HepG2 (cell line): ENCODE measurements around the gene CPXM1. TPM values are rescaled to one million over a fixed set of nuclear protein-coding genes. Genes with fewer than 3 reads are reported as not detected.

Experiments used
- ATAC-seq: fragments of 200-7000 bp; cut with Tn5 transposase; 3 replicates; pipeline ENCODE4 v1.9.1; 2020; ENCODE audit warnings: mild to moderate bottlenecking, moderate library complexity
- BruUV-seq: library from RNA; stranded (reverse); fragments of 400-500 nt; replicated peaks from 2 replicates; lab custom pipeline; 2021; lab: Mats Ljungman, UMichigan
- CTCF ChIA-PET: fragments of 300-600 bp; formaldehyde crosslinking; extraction: SDS; loops from one replicate; lab custom pipeline; 2021; ENCODE audit warnings: low total read pairs, inconsistent platforms, low intra/inter-chr PET ratio; lab: Yijun Ruan, JAX
- POLR2A ChIA-PET: fragments of 350-600 bp; sonication (Branson Sonifier 250); formaldehyde crosslinking; loops from one replicate; lab custom pipeline; 2020; ENCODE audit warnings: antibody characterized with exemption, inconsistent platforms; lab: Yijun Ruan, JAX
- DNase-seq: peaks from one replicate; pipeline ENCODE4 v3.0.0-alpha.2; 2015; ENCODE audit warnings: low spot score
- FAIRE-seq: peaks from 3 replicates; lab custom pipeline; 2011; peaks lifted over from hg19 to GRCh38; lab: Jason Lieb, UNC
- H2AFZ ChIP-seq: one replicate; pipeline ENCODE4 v1.6.1; 2011; ENCODE audit warnings: low read length, inconsistent platforms
- H3K27ac ChIP-seq: fragments of 300-600 bp; 3 replicates; pipeline ENCODE4 v1.8.0; 2011; ENCODE audit warnings: mixed run types, mild to moderate bottlenecking, mixed read lengths, low read length, inconsistent platforms; ENCODE audit not compliant: insufficient read depth; ENCODE audit errors: extremely low read length
- H3K27me3 ChIP-seq, 2 experiments: fragments of 200-600 bp in 1 of 2; 2 replicates in 1 of 2; 3 replicates in 1 of 2; pipeline versions ENCODE4 v1.6.0 to v1.8.0; 2011; ENCODE audit warnings: low read length in 2 of 2, mild to moderate bottlenecking in 2 of 2, moderate library complexity in 2 of 2, inconsistent platforms in 1 of 2; ENCODE audit not compliant: insufficient read depth in 2 of 2, control insufficient read depth in 1 of 2
- H3K36me3 ChIP-seq, 2 experiments: fragments of 200-600 bp in 1 of 2; replicated peaks in 1 of 2; 2 replicates in 1 of 2; 3 replicates in 1 of 2; pipeline versions ENCODE4 v1.5.1 to v1.8.0; 2011; ENCODE audit warnings: low read length in 2 of 2, inconsistent platforms in 1 of 2; ENCODE audit not compliant: insufficient read depth in 2 of 2, control insufficient read depth in 1 of 2
- H3K4me1 ChIP-seq: 2 replicates; pipeline ENCODE4 v1.5.1; 2012; ENCODE audit warnings: low read length, inconsistent platforms; ENCODE audit not compliant: insufficient read depth
- H3K4me2 ChIP-seq: 2 replicates; pipeline ENCODE4 v1.6.0; 2011; ENCODE audit warnings: low read depth, low read length, inconsistent platforms
- H3K4me3 ChIP-seq, 3 experiments: fragments of 200-600 bp in 1 of 3; sonication (generic), shearing (Covaris generic) in 1 of 3; replicated peaks in 1 of 3; 2 replicates each; pipeline ENCODE4 v1.5.1; 2011 to 2016; ENCODE audit warnings: low read length in 3 of 3, inconsistent platforms in 2 of 3, low read depth in 2 of 3, mild to moderate bottlenecking in 2 of 3, control low read depth in 1 of 3, mixed read lengths in 1 of 3; ENCODE audit not compliant: insufficient read depth in 1 of 3
- H3K79me2 ChIP-seq: one replicate; pipeline ENCODE4 v1.6.1; 2011; ENCODE audit warnings: low read length, inconsistent platforms; ENCODE audit not compliant: insufficient read depth
- H3K9ac ChIP-seq: 2 replicates; pipeline ENCODE4 v1.6.0; 2011; ENCODE audit warnings: mild to moderate bottlenecking, low read depth, low read length, inconsistent platforms; ENCODE audit not compliant: insufficient read depth
- H3K9me3 ChIP-seq: 2 replicates; pipeline ENCODE4 v1.5.1; 2012; ENCODE audit warnings: mild to moderate bottlenecking, low read length
- H4K20me1 ChIP-seq: 2 replicates; pipeline ENCODE4 v1.6.0; 2011; ENCODE audit warnings: inconsistent platforms, mild to moderate bottlenecking, low read length, moderate library complexity; ENCODE audit not compliant: insufficient read depth
- ARID3A ChIP-seq: IDR thresholded peaks from 2 replicates; pipeline ENCODE4 v1.6.1; 2012; ENCODE audit warnings: low read depth, low read length, improper control_type of control experiment
- ARNTL ChIP-seq: sonication (generic); formaldehyde crosslinking; IDR thresholded peaks from 2 replicates; pipeline ENCODE4 v1.4.0; 2020; ENCODE audit warnings: mild to moderate bottlenecking, missing genetic modification reagents
- DPF2 ChIP-seq: sonication (generic); formaldehyde crosslinking; IDR thresholded peaks from 2 replicates; pipeline ENCODE4 v1.4.0; 2020; ENCODE audit warnings: mild to moderate bottlenecking, low read depth, missing genetic modification reagents, borderline replicate concordance
- FOXA3 ChIP-seq: IDR thresholded peaks from 2 replicates; pipeline ENCODE4 v1.6.1; 2016; ENCODE audit warnings: missing genetic modification reagents, missing compliant biosample characterization
- GLMP ChIP-seq: sonication (generic); formaldehyde crosslinking; IDR thresholded peaks from 2 replicates; pipeline ENCODE4 v1.9.0; 2021; ENCODE audit warnings: missing genetic modification reagents, mild to moderate bottlenecking, borderline replicate concordance
- HOXA7 ChIP-seq: sonication (generic); formaldehyde crosslinking; IDR thresholded peaks from 2 replicates; pipeline ENCODE4 v1.8.1; 2022; ENCODE audit warnings: mild to moderate bottlenecking, missing genetic modification reagents, moderate library complexity
- IRF9 ChIP-seq: sonication (generic); formaldehyde crosslinking; IDR thresholded peaks from 2 replicates; pipeline ENCODE4 v1.8.0; 2022; ENCODE audit warnings: missing genetic modification reagents, mild to moderate bottlenecking, borderline replicate concordance
- PRDM15 ChIP-seq: sonication (generic); formaldehyde crosslinking; IDR thresholded peaks from 2 replicates; pipeline ENCODE4 v1.4.0; 2020; ENCODE audit warnings: missing genetic modification reagents
- SMAD9 ChIP-seq: sonication (generic); formaldehyde crosslinking; IDR thresholded peaks from 2 replicates; pipeline ENCODE4 v1.5.1; 2020; ENCODE audit warnings: mild to moderate bottlenecking, missing genetic modification reagents
- SOX13 ChIP-seq, 3 experiments: fragments of 450-650 bp in 1 of 3; sonication (generic) in 1 of 3; formaldehyde crosslinking in 1 of 3; IDR thresholded peaks in 2 of 3; conservative IDR thresholded peaks in 1 of 3; 2 replicates each; pipeline versions ENCODE4 v1.5.0 to v1.6.1; 2016 to 2020; ENCODE audit warnings: antibody characterized with exemption in 1 of 3, mild to moderate bottlenecking in 1 of 3, missing compliant biosample characterization in 1 of 3, missing genetic modification reagents in 1 of 3, moderate library complexity in 1 of 3
- TFAP4 ChIP-seq: sonication (generic); IDR thresholded peaks from 2 replicates; pipeline ENCODE4 v1.6.1; 2016; ENCODE audit warnings: low read depth, borderline replicate concordance
- ZBTB7A ChIP-seq: sonication (generic); formaldehyde crosslinking; IDR thresholded peaks from 2 replicates; pipeline ENCODE4 v1.8.0; 2022; ENCODE audit warnings: mild to moderate bottlenecking, missing genetic modification reagents
- ZFP90 ChIP-seq: sonication (generic); formaldehyde crosslinking; IDR thresholded peaks from 2 replicates; pipeline ENCODE4 v1.8.0; 2022; ENCODE audit warnings: missing genetic modification reagents, mild to moderate bottlenecking, inconsistent platforms, borderline replicate concordance
- ZNF670 ChIP-seq: sonication (generic); formaldehyde crosslinking; IDR thresholded peaks from 2 replicates; pipeline ENCODE4 v1.8.0; 2022; ENCODE audit warnings: mild to moderate bottlenecking, missing genetic modification reagents, borderline replicate concordance
- WGBS: methylation state at CpG from one replicate; pipeline ENCODE4 v1.1.6; 2017; ENCODE audit warnings: low lambda C conversion rate; 5-methylcytosine and 5-hydroxymethylcytosine counted together
- in situ Hi-C: cut with HindIII; loops from 2 replicates; pipeline ENCODE4 v1.10.0; 2017; ENCODE audit warnings: low pct_unique_long_range_greater_than_20kb; ENCODE audit not compliant: extremely low pct_ligation_motif_present
- intact Hi-C: fragments of 100-400 bp; cut with micrococcal nuclease; formaldehyde crosslinking; loops from one replicate; pipeline ENCODE4 v1.10.0; 2022; ENCODE audit not compliant: unreplicated experiment
- polyA plus RNA-seq, 8 experiments: library from polyadenylated mRNA; depleted of rRNA in 3 of 8; stranded (reverse) in 7 of 8; unstranded in 1 of 8; fragments of >200 nt; fragmentation: Illumina TruSeq in 4 of 8; extraction: Trizol in 4 of 8; gene quantifications; 2 replicates each; pipeline versions ENCODE4 v1.2.1 to v1.2.3, GENCODE V29; 2011 to 2016; ENCODE audit warnings: low read depth in 4 of 8, missing spikeins in 1 of 8, mixed read lengths in 1 of 8; ENCODE audit not compliant: insufficient read depth in 1 of 8
- total RNA-seq, 5 experiments: library from RNA; depleted of rRNA; stranded (reverse); fragments of >200 nt; fragmentation: Illumina TruSeq; extraction: Trizol; gene quantifications; 2 replicates each; pipeline ENCODE4 v1.2.3, GENCODE V29; 2016; ENCODE audit warnings: low read depth in 1 of 5

The CPXM1 gene
- total and polyA plus RNA-seq, 2 of the 13 experiments (the other 11 are each of a cell fraction or from before 2014, with no cell fraction given), result 0.07 TPM; not detected in 1

GRCh38 chr20:2825761-2826160 lies 25.3 kb upstream of the CPXM1 start:
- in situ Hi-C loops, result no loop called here
- Histone ChIP-seq H3K27me3 (peaks cover 9 to 24% of the 10 kb centered on the region in 2 experiments; a peak in 4 of 5 replicates), H3K4me2 (no peak overlapping the region), H3K9me3 (no peaks in the 10 kb centered on the region), H3K4me3 (no peak overlapping the region), H3K9ac (no peak overlapping the region), H4K20me1 (no peaks in the 10 kb centered on the region), H2AFZ (no peak overlapping the region), H3K27ac (no peak overlapping the region), H3K36me3 (no peaks in the 10 kb centered on the region), H3K4me1 (peaks cover 3% of the 10 kb centered on the region; the same call in 1 of the 2 replicates), H3K79me2 (no peaks in the 10 kb centered on the region)
- TF ChIP-seq FOXA3 (CRISPR knock-in tag), result no peak
- no peak for TF ChIP-seq IRF9
- TF ChIP-seq GLMP, result no peak
- no peak for TF ChIP-seq SOX13 (IDR thresholded peaks at IDR 0.05)
- no peak for TF ChIP-seq SOX13 (CRISPR knock-in tag; conservative IDR thresholded peaks at IDR 0.05 in 1 of 2, IDR thresholded peaks at IDR 0.05 in 1 of 2)
- no peak for TF ChIP-seq SMAD9 (CRISPR knock-in tag)
- no peak for TF ChIP-seq ZBTB7A (CRISPR knock-in tag)
- no peak for TF ChIP-seq ZFP90 (CRISPR knock-in tag)
- TF ChIP-seq ARNTL (CRISPR knock-in tag), result no peak
- TF ChIP-seq PRDM15 (CRISPR knock-in tag), result no peak
- TF ChIP-seq ZNF670 (CRISPR knock-in tag), result no peak
- no peak for TF ChIP-seq DPF2 (CRISPR knock-in tag)
- no peak for TF ChIP-seq TFAP4
- no peak for TF ChIP-seq HOXA7 (CRISPR knock-in tag)
- no peak for TF ChIP-seq ARID3A
- DNase-seq (no peak), FAIRE-seq (no peak), ATAC-seq (no peak)
- BruUV-seq, result no TSS peak
- intact Hi-C loops, result no loop called here
- 39% methylated on average over 2 of the region's 2 CpGs for WGBS
- ChIA-PET POLR2A (no interaction called here), CTCF (no interaction called here)
